ENCODE measurements around the gene CFAP57.

The CFAP57 gene

DNA sequence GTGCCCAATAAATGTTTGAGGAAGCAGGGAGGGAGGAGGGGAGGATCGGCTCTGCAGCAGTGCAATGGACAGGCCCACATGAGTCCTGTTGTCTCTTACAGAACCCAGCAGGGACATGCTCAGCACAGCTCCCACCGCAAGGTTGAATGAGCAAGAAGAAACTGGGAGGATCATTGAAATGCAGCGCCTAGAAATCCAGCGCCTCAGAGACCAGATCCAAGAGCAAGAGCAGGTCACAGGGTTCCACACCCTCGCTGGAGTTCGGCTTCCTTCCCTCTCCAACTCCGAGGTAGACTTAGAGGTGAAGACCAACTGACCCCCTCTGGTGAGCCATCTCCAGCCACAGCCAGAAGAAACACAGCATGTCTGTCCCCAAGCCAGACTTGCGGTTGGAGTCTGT, 81.7 kb downstream of the CFAP57 start:
- DNase-seq (ENCODE audit: low read depth in 1 of 2, low spot score in 1 of 2) = no peak

DNA sequence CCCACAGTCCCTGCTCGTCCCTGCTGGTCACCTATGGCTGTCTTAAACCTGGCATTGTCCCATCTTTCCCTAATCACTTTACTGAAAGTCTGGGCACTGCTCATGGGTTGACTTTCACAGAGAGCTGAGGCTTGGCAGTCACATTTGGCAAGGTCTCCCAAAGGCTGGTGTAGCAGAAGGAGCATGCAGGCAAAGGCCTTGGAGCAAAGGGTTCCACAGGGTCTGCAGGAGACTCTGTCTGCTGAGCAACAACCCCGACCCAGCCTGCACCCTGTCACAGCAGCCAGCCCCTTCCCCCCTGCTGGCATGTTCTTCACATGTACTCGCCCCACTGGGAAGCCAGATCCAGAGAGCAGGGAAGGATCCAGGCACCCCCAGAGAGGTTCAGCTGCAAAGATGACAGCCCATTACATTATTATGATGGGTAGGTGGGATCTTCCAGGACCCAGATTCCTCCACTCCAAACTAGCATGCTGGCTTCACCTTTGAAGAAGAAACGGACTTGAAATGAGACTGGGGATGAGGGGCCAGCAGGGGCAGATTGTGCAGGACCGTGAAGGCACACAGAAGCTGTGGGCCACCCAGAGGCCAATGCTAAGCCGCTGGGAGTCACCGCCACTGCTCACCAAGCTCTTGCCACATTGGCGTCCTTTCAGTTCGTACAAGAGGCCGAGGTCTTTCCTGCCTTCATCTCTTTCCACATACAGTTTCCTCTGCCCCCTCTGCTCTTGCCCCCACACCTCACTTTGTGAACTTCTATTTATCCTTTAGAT, 83.5 kb downstream of the CFAP57 start:
- no peak for DNase-seq (ENCODE audit: low read depth in 1 of 2, low spot score in 1 of 2)

GRCh38 chr1:43256675-43257570, 84.8 kb downstream of the CFAP57 start:
- no peak for DNase-seq (ENCODE audit: low read depth in 1 of 2, low spot score in 1 of 2)

GRCh38 chr1:43258370-43258769, 86.2 kb downstream of the CFAP57 start:
- DNase-seq (ENCODE audit: low read depth in 1 of 2, low spot score in 1 of 2) = no peak

DNA sequence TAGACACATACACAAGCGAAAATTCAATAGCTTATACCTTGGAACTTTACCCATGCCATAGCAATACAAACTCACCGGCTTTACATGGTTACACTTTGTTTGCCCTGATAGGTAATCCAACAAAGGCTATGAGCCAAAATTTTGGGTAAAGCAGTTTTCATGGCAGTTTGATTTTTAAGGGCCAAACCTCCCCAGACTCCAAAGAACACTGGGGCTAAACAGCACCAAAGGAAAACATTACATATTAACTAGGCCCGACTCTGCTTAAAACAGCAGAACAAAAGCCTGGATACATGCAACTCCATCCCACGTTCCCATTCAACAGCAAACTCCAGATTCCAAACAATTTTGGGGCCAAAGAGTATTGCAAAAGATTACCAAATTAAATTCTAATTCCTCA, 93.3 kb downstream of the CFAP57 start:
- DNase-seq (ENCODE audit: low read depth in 1 of 2, low spot score in 1 of 2) = no peak

GRCh38 chr1:43266881-43267280, 94.8 kb downstream of the CFAP57 start:
- DNase-seq (ENCODE audit: low read depth in 1 of 2, low spot score in 1 of 2) = no peak

DNA sequence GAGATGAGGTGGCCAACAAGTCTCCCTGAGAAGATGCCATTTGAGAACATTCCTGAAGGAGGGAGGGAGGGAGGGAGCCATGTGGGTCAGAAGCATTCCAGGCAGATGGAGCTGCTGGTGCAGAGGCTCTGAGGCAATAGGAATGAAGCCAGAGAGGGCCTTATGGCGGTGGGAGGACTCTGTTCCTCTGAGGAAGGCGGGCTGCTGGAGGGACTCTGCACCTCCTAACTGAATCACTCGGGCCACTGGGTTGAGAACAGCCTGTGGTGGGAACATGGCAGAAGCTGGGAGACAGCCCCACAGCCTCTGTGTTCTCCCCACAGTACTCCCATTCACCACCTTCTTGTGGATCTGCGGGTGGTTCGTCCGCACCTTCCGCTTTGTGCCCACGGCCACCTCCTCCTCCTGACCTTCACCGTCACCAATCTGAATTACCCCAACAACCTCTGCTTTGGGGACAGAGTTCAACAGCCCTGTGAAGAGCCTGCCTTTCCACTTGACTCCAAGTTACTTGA, 95.2 kb downstream of the CFAP57 start:
- no peak for DNase-seq (ENCODE audit: low read depth in 1 of 2, low spot score in 1 of 2)

DNA sequence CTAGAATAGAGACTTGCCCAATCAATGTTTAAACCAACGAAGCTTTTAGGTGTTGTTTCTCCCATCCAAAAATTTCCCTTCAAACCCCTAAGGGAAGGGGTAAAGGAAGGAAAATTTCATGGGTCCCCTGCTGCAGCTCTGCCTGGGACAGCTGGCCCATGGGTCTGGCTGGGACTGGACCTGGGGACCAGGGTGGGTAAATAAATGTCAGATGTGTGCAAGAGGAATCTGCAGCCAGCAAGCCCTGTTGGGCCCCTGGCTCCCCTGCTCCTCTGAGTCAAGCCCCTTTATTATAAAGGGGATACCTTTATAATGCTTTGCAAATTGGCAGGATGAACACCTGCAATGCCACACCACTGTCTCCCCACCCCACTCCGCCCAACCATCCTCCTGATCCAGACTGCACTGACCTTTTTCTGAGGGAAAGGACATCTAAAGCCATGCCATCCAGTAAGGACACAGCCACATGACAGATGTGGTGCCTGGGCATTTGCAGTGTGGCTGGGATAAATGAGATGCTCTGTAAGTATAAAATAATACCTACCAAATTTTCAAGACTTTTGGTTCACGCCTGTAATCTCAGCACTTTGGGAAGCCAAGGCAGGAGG, 95.8 kb downstream of the CFAP57 start:
- DNase-seq (ENCODE audit: low read depth in 1 of 2, low spot score in 1 of 2) = no peak

GRCh38 chr1:43269627-43270375, 97.7 kb downstream of the CFAP57 start, which contains the start of gene TMEM125:
Gene TMEM125, plus strand, starts transcription at chr1:43269983. Its CDS starts 2,740 bp downstream, at chr1:43272723.
- DNase-seq (ENCODE audit: low read depth in 1 of 2, low spot score in 1 of 2) = no peak

DNA sequence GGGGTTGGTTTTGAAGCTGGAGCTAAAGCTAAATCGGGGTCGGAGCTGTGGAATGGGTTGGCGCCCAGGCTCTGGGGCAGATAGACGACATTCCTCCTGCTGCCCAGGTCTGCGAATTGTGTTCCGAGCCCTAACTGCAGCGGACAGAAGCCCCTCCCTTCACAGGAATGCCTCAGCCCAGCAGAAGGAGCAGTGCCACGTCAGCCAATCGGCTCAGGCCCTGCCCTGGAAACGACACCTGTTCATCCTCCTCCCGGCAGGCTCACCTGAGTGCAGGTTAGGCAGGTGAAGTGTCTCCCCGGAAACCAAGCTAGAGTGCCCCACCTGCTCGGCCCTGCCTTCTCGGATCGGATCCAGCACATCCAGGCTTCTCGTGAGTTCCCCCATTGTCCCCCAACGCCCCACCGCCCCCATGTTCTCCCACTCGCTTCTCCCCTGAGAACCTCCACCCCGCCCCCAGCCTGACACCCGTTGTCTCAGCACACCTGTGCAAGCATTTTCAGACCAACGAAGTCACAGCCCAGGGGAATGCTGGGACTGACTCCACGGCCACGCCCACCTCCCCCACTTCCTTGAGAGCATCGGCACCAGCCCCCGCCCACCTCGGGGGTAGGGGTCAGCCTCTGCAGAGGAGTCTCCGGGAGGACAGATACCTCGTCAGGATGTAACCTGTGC, 98.4 kb downstream of the CFAP57 start:
- DNase-seq (ENCODE audit: low read depth in 1 of 2, low spot score in 1 of 2) = no peak

GRCh38 chr1:43271186-43272118, 99.3 kb downstream of the CFAP57 start:
- DNase-seq (ENCODE audit: low read depth in 1 of 2, low spot score in 1 of 2) = no peak

- DNase-seq (ENCODE audit: low read depth in 1 of 2, low spot score in 1 of 2) = no peak
These were observed 100.0 kb downstream of the CFAP57 start for GRCh38 chr1:43272161-43272560.

DNA sequence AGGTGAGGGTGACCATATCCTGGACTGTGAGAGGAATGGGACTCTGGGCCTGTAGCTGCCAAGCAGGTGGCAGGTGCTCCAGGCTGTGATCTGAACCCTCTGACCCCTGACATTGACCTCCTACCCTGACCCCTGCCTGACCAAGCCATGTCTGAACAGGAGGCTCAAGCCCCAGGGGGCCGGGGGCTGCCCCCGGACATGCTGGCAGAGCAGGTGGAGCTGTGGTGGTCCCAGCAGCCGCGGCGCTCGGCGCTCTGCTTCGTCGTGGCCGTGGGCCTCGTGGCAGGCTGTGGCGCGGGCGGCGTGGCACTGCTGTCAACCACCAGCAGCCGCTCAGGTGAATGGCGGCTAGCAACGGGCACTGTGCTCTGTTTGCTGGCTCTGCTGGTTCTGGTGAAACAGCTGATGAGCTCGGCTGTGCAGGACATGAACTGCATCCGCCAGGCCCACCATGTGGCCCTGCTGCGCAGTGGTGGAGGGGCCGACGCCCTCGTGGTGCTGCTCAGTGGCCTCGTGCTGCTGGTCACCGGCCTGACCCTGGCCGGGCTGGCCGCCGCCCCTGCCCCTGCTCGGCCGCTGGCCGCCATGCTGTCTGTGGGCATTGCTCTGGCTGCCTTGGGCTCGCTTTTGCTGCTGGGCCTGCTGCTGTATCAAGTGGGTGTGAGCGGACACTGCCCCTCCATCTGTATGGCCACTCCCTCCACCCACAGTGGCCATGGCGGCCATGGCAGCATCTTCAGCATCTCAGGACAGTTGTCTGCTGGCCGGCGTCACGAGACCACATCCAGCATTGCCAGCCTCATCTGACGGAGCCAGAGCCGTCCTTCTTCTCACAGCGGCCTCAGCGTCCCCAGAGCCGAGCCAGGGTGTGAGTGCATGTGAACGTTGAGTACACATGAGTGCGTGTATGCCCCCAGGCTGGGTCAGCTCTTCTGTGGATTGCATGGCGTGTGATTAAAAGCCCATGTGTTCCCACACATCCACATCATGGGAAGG, 100.7 kb downstream of the CFAP57 start:
- no peak for DNase-seq (ENCODE audit: low read depth in 1 of 2, low spot score in 1 of 2)

DNA sequence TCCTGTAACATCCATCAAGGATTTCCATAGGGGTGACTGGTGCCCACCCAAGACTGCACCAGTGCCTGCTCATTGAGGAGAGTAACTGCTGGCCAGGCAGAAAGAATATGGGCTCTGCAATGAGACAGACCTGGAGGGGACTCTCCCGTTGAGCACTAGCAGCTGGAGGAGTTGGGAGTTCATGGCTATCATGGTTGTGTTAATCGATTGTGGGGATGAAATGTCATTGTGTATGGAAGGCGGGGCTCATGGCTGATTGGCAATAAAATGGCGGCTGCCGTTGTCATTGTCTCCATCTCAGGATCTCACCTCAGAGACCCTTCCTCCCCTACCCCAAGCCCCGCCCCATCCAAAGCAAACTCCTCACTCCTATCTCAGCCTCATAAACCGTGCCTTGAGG, 101.6 kb downstream of the CFAP57 start:
- DNase-seq (ENCODE audit: low read depth in 1 of 2, low spot score in 1 of 2) = no peak

DNA sequence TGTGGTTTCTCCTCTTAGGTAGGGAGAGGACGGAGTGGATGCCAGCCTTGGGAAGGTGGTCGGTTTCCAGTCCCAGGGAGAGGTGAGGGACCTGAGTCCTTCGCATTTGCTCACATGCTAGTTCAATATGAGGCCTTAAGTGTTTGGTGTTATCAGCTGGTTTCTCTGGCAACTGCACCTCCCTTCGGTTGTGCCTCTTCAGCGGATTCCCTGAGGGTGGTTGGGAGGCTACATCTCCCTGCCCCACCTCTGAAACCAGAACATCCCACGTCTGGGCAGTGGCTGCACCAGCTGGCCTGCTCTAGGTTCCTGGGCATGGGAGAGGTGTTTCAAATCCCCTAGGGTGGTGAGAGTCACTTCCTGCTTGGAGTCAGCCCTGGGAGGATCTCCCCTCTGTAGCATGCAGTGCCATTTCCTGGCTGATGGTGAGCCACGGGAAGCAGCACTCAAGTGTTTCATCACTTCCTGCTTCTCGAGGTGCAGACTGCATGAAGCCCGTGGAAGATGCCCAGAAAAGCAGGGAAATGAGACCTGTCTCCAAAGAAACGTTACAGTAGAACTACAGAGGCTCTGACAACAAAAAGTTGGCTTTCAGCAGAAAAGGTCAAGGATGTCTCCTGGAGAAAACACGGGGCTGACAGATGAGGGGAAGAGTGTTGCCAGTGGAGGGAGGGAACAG, 102.1 kb downstream of the CFAP57 start:
- DNase-seq (ENCODE audit: low read depth in 1 of 2, low spot score in 1 of 2) = peak; percentile 6 to 27

DNA sequence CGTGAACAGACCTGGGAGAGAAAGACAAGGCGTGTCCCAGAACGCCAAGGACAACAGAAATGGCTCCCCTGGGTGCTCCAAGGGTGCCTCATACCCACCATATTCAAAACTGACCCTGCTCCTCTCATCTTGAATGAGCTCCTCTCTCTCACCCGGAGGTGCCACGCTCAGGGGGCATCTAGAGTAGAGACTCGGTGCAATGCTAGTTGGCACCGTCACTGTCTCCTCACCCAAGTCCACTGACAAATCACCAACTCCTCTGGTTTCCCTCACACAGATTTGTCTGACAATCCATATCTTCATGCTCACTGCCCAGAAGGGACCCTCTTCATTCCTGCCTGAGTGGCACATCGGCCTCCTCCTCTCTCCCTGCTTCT, 102.7 kb downstream of the CFAP57 start:
- no peak for DNase-seq (ENCODE audit: low read depth in 1 of 2, low spot score in 1 of 2)

DNA sequence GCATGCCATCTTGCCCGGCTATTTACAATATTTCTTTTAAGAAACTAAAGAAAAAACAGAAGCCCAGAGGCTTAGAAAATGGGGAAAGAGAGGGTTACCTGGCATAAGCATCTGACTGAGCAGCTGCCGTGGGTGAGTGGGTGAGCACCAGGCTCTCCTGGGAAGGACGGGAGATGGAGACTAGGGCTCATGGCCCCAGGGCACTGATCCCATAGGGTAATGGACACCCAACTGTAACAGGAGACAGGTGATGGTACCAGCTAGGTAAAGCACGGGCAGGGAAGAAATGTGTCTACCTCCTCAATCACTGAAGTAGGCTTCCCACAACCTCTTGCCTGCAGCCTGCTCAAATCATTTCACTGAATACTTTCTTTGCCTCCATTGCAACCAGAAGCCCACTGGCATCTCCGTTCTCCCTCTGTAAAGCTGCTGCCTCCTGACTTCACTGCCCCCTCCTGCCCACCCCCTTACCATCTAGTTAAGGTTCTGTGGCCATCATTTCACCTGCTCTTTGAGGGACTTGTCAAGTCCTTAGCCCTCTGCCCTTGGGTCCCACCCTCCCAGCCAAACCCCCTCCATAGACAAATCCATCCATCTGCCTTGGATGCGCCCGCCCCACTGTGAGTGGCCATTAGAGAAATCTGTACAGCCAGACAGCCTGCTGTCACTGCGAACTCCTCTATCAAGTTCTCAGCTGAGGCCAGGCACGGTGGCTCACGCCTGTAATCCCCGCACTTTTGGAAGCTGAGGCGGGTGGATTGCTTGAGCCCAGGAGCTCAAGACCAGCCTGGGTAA, 103.9 kb downstream of the CFAP57 start:
- no peak for DNase-seq (ENCODE audit: low read depth in 1 of 2, low spot score in 1 of 2)
